Spleen (tissue), 11 donors: Measurements from ENCODE around the gene TNS1. TPM values are rescaled to one million over a fixed set of nuclear protein-coding genes. Genes with fewer than 3 reads are reported as not detected.
A peak's percentile ranks its signal among the peaks of the same experiment; 100 is the strongest.
"Not testable (repeated sequence)": the region's sequence is repeated elsewhere in the genome, so short reads cannot be mapped to it uniquely, and the experiment has no call there.

Source experiments
- DNase-seq: peaks from one replicate; pipeline ENCODE4 v3.0.0-alpha.2; 2020
- H3K27ac ChIP-seq, 8 donors: fragments of 200-600 bp; sonication (generic) in 7 of 8; 1 replicate in 4 of 8; 2 replicates in 4 of 8; pipeline versions ENCODE4 v1.5.0 to v1.8.0; 2016 to 2021; ENCODE audit warnings: inconsistent platforms in 4 of 8, mild to moderate bottlenecking in 4 of 8, moderate library complexity in 1 of 8
- H3K27me3 ChIP-seq, 7 donors: fragments of 200-600 bp; sonication (generic) in 6 of 7; replicated peaks in 1 of 7; 1 replicate in 4 of 7; 2 replicates in 3 of 7; pipeline versions ENCODE4 v1.5.0 to v1.8.0; 2016 to 2021; ENCODE audit warnings: inconsistent platforms in 3 of 7, mild to moderate bottlenecking in 1 of 7
- H3K36me3 ChIP-seq, 6 donors: fragments of 200-600 bp; sonication (generic) in 5 of 6; 1 replicate in 4 of 6; 2 replicates in 2 of 6; pipeline versions ENCODE4 v1.5.0 to v1.8.0; 2016 to 2021; ENCODE audit warnings: inconsistent platforms in 2 of 6
- H3K4me1 ChIP-seq, 6 donors: fragments of 200-600 bp; sonication (generic) in 5 of 6; 1 replicate in 3 of 6; 2 replicates in 3 of 6; pipeline versions ENCODE4 v1.5.0 to v1.8.0; 2016 to 2021; ENCODE audit warnings: inconsistent platforms in 3 of 6
- H3K4me3 ChIP-seq, 8 donors: fragments of 200-600 bp; sonication (generic) in 7 of 8; 1 replicate in 4 of 8; 2 replicates in 4 of 8; pipeline versions ENCODE4 v1.5.0 to v1.8.0; 2016 to 2021; ENCODE audit warnings: inconsistent platforms in 4 of 8, mild to moderate bottlenecking in 4 of 8, moderate library complexity in 2 of 8
- H3K9me3 ChIP-seq, 8 donors: fragments of 200-600 bp; sonication (generic) in 7 of 8; 1 replicate in 4 of 8; 2 replicates in 4 of 8; pipeline versions ENCODE4 v1.5.0 to v1.8.0; 2016 to 2021; ENCODE audit warnings: inconsistent platforms in 4 of 8
- POLR2A ChIP-seq, 3 donors: fragments of 450-650 bp; IDR thresholded peaks; one replicate each; pipeline ENCODE4 v1.5.1; 2017; ENCODE audit warnings: antibody characterized with exemption in 3 of 3, mild to moderate bottlenecking in 1 of 3
- POLR2AphosphoS5 ChIP-seq, 3 donors: sonication (generic); formaldehyde crosslinking; IDR thresholded peaks; one replicate each; pipeline ENCODE4 v1.5.1; 2017; ENCODE audit warnings: antibody characterized with exemption in 3 of 3
- WGBS, 5 donors: extraction: QIAGEN DNeasy Blood & Tissue Kit in 3 of 5; methylation state at CpG; one replicate each; pipeline versions ENCODE4 v1.1.5 to v1.1.7; 2013 to 2018; 5-methylcytosine and 5-hydroxymethylcytosine counted together
- intact Hi-C: fragments of 100-400 bp; cut with DNase I; formaldehyde crosslinking; loops from one replicate; pipeline ENCODE4 v1.15.0; 2023; ENCODE audit warnings: low total_unique reads
- polyA plus RNA-seq, 3 donors: library from polyadenylated mRNA; stranded (reverse); fragments of 200-250 nt; gene quantifications; one replicate each; pipeline ENCODE4 v1.2.1, GENCODE V29; 2013
- total RNA-seq, 7 donors: library from RNA; depleted of rRNA in 3 of 7; stranded (reverse); fragments of >200 nt in 3 of 7; fragmentation: NEBNext Ultra II Directional in 4 of 7; extraction: Animal tissue kit (Norgen Biotek cat#: 25700) in 4 of 7; gene quantifications; one replicate each; pipeline versions ENCODE4 v1.1.0 to v1.2.1, GENCODE V29; 2016 to 2021
- TF ChIP-seq, protein P1 (sequence below), 11 experiments: fragments of 200-600 bp in 7 of 11; fragments of 450-650 bp in 4 of 11; sonication (generic) in 4 of 11; IDR thresholded peaks in 8 of 11; conservative IDR thresholded peaks in 3 of 11; 1 replicate in 7 of 11; 2 replicates in 4 of 11; pipeline versions ENCODE4 v1.4.0 to v1.8.0; 2016 to 2021; ENCODE audit warnings: antibody characterized with exemption in 11 of 11, inconsistent platforms in 4 of 11, mild to moderate bottlenecking in 1 of 11
- donor health status: healthy with polysubstance abuse.
- donor health status: DM: no; HTN: no; CAD: no; lungs with moderate emphysema.
- donor health status: DM: no; HTN: no; CAD: no.
- donor health status: Bipolar disorder and iron deficiency.
- donor health status: healthy.
- donor health status: DM: no; HTN: no; CAD: no.
- donor health status: DM: yes; HTN: yes; CAD: no.

Gene TNS1
- total and polyA plus RNA-seq, 10 donors, result 6.9 to 580 (median 246) TPM

DNA sequence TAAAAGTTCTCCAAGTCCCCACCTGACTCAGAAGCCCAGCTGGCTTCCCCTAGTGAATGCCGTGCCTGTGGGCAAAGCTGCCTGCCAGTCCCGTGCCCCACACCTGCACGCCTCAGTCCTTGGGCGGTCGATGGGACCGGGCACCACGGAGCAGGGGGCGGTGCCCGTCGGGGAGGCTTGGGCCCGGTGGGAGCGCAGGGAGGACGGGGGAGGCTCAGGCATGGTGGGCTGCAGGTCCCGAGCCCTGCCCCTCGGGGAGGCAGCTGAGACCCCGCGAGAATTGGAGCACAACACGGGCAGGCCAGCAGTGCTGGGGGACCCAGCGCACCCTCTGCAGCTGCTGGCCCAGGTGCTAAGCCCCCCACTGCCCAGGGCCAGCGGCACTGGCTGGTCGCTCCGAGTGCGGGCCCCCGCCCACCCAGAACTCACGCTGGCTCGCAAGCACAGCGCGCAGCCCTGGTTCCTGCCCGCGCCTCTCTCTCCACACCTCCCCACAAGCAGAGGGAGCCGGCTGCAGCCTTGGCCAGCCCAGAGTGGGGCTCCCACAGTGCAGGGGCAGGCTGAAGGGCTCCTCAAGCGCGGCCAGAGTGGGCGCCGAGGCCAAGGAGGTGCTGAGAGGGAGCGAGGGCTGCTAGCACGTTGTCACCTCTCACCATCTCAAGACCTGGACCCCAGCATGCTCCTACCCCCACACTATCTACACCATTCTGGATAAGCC, 215.5 kb downstream of the TNS1 start:
- 94 to 97% (median 96%) methylated on average over 17 to 37 of the region's 37 CpGs for WGBS, 5 donors
- Histone ChIP-seq H3K4me1 (peaks cover 8 to 49% (median 27%) of the 10 kb centered on the region in 6 donors), H3K9me3 (peaks cover 0 to 17% (median 15%) of the 10 kb centered on the region in 8 donors), H3K27ac (no peak overlapping the region), H3K4me3 (no peak overlapping the region), H3K27me3 (no peaks in the 10 kb centered on the region), H3K36me3 (peaks cover 0 to 32% (median 5%) of the 10 kb centered on the region in 6 donors)
- peak; percentile 71 for DNase-seq
- intact Hi-C loops, result loop anchor here (5.0 to 10.0 kb wide), 4 partner anchors 100 to 287 kb away; no protein-coding TSS in a partner anchor
- TF ChIP-seq POLR2A (IDR thresholded peaks at IDR 0.05) (no peak), POLR2AphosphoS5 (IDR thresholded peaks at IDR 0.05) (peak in 1 of 3 donors; percentile 48)

DNA sequence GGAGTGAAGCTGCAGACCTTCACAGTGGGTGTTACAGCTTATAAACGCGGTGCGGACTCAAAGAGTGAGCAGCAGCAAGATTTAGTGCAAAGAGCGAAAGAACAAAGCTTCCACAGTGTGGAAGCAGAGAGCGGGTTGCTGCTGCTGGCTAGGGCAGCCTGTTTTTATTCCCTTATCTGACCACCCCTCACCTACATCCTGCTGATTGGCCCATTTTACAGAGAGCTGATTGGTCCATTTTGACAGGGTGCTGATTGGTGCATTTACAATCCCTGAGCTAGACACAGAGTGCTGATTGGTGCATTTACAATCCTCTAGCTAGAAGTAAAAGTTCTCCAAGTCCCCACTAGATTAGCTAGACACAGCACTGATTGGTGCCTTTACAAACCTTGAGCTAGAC, 216.2 kb downstream of the TNS1 start:
- 87 to 100% (median 97%) methylated on average over 5 of the region's 5 CpGs for WGBS, 5 donors
- not testable (repeated sequence) for H3K4me3 ChIP-seq, H3K27me3 ChIP-seq, DNase-seq, H3K27ac ChIP-seq
- peaks cover 0 to 39% (median 5%) of the 10 kb centered on the region in 6 donors for H3K36me3 ChIP-seq
- peaks cover 0 to 17% (median 15%) of the 10 kb centered on the region in 8 donors for H3K9me3 ChIP-seq
- H3K4me1 ChIP-seq, result peaks cover 8 to 42% (median 26%) of the 10 kb centered on the region in 6 donors
- intact Hi-C loops, result loop anchor here (5.0 to 10.0 kb wide), 4 partner anchors 101 to 288 kb away; no protein-coding TSS in a partner anchor

DNA sequence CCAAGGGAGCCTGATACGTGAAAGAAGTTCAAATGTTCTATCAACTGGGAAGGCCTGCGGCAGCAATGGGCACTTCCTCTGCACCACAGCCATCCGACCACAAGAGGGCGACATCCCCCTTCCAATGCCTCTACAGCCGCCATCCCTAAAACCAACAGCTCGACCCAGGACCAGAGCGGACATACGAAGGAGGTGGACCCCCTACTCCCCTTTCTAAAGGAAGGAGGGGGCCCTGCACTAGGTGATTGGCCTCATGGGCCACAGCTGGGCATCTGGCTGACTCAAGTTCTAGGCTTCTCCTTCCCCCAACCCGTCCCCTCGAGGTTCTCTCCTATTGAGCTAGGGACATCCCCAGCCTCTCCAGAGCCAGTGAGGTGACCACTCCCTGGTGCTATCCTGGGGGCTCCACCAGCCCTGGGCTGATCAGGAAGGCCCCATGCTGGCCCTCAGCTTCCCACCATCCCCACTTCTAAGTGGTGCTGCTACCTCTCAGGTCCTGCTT, 217.2 kb downstream of the TNS1 start:
- intact Hi-C loops, result loop anchor here (5.0 to 10.0 kb wide), 4 partner anchors 102 to 289 kb away; no protein-coding TSS in a partner anchor
- peaks cover 8 to 32% (median 20%) of the 10 kb centered on the region in 6 donors for H3K4me1 ChIP-seq
- DNase-seq, result peak; percentile 91
- peak; percentile 26 to 56 (median 49) for TF ChIP-seq POLR2AphosphoS5 (IDR thresholded peaks at IDR 0.05)
- TF ChIP-seq, protein P1, sequence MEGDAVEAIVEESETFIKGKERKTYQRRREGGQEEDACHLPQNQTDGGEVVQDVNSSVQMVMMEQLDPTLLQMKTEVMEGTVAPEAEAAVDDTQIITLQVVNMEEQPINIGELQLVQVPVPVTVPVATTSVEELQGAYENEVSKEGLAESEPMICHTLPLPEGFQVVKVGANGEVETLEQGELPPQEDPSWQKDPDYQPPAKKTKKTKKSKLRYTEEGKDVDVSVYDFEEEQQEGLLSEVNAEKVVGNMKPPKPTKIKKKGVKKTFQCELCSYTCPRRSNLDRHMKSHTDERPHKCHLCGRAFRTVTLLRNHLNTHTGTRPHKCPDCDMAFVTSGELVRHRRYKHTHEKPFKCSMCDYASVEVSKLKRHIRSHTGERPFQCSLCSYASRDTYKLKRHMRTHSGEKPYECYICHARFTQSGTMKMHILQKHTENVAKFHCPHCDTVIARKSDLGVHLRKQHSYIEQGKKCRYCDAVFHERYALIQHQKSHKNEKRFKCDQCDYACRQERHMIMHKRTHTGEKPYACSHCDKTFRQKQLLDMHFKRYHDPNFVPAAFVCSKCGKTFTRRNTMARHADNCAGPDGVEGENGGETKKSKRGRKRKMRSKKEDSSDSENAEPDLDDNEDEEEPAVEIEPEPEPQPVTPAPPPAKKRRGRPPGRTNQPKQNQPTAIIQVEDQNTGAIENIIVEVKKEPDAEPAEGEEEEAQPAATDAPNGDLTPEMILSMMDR (IDR thresholded peaks at IDR 0.05 in 8 of 11, conservative IDR thresholded peaks at IDR 0.05 in 3 of 11), result peak; percentile 92 to 99 (median 96)
- TF ChIP-seq POLR2A (IDR thresholded peaks at IDR 0.05), result no peak
- no peak overlapping the region for H3K4me3 ChIP-seq
- H3K27ac ChIP-seq, result no peak overlapping the region
- peaks cover 0 to 17% (median 15%) of the 10 kb centered on the region in 8 donors for H3K9me3 ChIP-seq
- H3K36me3 ChIP-seq, result peaks cover 0 to 42% (median 5%) of the 10 kb centered on the region in 6 donors
- WGBS, 5 donors, result 16 to 24% (median 20%) methylated on average over 10 of the region's 10 CpGs
- H3K27me3 ChIP-seq, result no peaks in the 10 kb centered on the region

DNA sequence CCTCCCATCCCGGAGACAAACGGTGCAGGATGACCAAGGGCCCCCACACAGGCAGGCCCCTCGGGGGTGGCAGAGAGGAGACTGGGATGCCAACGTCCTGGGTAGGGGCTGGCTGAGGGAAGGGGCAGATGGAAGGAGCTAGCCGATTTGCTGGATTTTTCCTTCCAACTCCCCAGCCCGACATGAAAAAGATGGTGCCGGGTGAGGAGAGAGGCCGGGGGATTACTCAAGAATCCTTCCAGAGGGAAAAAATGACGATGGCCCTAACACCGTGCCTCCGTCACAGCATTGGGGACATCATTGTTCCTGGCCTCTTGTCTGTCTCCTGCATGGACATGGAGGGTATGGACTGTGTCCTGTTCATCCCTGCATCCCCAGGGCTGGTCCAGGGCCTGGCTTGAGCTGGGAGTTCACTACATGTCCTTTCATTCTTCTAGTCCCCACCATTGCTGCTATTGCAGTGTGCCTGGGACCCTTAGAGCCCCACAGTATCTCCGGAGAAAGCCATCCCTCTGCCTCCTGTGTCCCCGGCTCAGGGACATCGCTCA, 217.7 kb downstream of the TNS1 start:
- intact Hi-C loops, result loop anchor here (5.0 to 10.0 kb wide), 4 partner anchors 102 to 290 kb away; no protein-coding TSS in a partner anchor
- no peak for DNase-seq
- H3K4me1 ChIP-seq, result peaks cover 7 to 27% (median 15%) of the 10 kb centered on the region in 6 donors
- no peaks in the 10 kb centered on the region for H3K27me3 ChIP-seq
- 66 to 73% (median 70%) methylated on average over 13 to 14 of the region's 14 CpGs for WGBS, 5 donors
- TF ChIP-seq, protein P1 (IDR thresholded peaks at IDR 0.05 in 8 of 11, conservative IDR thresholded peaks at IDR 0.05 in 3 of 11), result no peak
- TF ChIP-seq POLR2A (IDR thresholded peaks at IDR 0.05) (no peak), POLR2AphosphoS5 (IDR thresholded peaks at IDR 0.05) (no peak)
- peaks cover 0 to 44% (median 5%) of the 10 kb centered on the region in 6 donors for H3K36me3 ChIP-seq
- H3K4me3 ChIP-seq, result no peak overlapping the region
- no peak overlapping the region for H3K27ac ChIP-seq
- peaks cover 0 to 17% (median 15%) of the 10 kb centered on the region in 8 donors for H3K9me3 ChIP-seq
